ENCODE data around the gene MS4A2.
"Not testable (repeated sequence)": the region's sequence is repeated elsewhere in the genome, so short reads cannot be mapped to it uniquely, and the experiment has no call there.

MS4A2 gene

DNA sequence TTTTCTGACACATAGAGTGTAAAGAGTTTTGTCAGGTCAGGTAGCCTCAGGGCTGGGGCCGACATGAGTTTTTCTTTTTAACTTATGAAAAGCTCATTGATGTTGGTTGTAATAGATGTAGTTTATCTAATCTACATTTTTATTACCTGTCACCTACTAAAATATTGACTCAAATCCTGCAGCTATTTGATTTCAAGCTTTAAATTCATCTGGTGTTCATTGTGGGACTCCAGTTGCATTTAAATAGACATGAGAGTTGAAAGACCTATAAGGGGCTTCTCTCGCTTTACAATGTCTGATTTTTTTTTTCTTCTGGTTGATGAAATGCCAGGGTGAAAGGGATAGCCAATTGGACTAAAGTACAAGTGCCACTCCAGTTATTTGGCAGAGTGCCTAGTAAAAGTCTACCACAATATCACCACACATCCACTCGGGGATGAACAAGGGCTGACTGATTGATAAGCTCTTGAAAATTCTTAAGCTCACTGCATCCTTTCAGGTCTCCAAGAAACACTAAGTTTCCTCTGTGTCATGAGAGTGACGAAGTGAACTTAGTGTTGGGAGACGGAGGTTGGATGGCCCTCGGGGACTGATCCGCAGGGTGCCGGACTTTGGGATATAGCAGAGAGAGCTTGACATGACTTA is 16.1 kb downstream of the MS4A2 start:
- DNase-seq = not testable (repeated sequence)

DNA sequence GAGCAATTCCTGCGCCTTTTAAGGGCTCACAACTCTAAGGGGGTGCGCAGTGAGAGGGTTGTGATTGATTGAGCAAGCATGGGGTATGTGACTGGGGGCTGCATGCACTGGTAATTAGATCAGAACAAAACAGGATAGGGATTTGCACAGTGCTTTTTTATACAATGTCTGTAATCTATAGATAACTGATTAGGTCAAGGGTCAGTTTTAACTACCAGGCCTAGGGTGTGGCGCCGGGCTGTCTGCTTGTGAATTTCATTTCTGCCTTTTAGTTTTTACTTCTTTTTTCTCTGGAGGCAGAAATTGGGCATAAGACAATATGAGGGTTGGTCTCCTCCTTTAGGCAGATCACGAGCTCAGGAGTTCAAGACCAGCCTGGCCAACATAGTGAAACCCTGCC is 20.2 kb downstream of the MS4A2 start:
- DNase-seq = not testable (repeated sequence)

DNA sequence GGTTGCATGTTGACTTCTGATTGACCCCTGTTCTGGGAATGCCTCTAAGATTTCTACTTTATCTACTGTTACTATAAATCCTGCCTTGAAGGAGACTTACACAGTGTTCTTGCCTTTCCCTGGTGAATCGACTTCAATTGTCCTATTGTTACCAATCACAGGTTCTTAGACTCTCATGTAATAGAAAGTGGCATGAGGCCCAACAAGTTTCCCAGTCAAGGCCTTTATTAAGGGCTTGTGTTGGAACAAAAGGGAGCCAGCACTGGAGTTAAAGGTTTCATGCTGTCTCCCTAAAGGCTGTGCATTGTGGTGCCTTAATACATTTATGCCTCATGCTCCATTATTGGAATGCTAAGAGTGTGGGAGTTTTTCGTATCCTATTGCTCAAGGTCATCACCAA is 23.3 kb downstream of the MS4A2 start:
- DNase-seq = no peak

DNA sequence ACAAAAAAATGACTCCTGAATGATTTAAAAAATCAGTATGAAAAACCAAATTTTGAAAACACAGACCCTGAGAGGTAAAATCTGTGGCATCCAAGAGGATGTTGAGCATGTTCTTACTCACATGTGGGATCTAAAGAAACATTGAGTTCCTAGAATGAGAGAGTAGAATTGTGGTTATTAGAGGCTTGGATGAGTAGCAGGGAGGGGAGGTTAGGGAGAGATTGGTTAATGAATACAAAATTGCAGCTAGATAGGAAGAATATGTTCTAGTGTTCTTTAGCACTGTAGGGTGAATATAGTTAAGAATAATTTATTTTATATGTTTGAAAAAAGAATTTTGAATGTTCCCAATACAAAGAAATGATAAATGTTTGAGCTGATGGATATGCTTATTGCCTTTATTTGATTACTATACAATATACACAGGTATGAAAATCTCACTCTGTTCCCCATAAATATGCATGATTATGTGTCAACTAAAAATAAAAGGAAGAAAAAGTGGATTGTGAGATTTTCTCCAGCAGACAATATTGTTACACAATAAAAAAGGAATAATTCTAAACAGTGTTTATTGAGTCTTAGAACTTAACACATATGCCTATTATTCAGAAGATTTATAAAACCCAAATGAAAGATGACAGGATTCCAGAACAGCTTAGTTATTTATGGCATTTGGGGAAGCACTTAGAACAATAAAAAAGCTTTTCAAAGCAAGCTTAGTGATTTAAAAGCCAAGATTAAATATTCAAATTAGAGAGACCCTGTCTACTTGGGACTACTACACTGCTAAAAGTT is 28.7 kb downstream of the MS4A2 start:
- DNase-seq = no peak

DNA sequence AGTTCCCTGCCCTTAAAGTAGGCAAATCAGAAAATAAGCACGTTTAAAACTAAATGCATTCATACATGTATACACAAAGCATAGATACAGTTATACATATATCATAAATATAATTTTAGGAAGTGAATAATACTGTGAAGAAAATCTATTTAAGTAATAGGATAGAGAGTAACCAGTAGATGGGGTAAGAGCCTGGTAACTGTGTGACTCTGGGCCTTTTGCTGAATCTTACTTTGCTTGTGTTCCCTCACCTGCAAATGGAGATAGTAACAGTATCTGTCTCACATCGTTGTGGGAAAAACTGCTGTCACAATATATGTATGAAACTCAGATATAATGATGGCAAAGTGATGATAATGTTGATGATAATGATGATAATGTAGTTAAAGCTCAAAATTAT is 29.9 kb downstream of the MS4A2 start:
- no peak for DNase-seq

DNA sequence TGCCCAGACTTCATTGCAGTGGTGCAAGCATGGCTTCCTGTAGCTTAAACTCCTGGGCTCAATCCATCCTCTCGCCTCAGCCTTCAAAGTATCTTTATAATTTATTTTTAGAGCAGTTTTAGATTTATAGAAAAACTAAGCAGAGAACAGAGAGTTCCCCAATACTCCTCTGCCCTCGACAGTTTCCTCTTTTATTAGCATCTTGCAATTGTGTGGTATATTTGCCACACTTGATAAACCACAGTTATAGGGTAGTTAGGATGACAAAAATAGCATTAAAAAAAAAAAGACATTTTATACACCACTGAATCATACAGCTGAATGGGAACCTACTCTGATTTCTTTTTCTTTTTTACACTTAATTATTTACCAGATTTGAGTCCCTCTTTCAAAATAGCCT is 31.2 kb downstream of the MS4A2 start:
- DNase-seq = no peak

DNA sequence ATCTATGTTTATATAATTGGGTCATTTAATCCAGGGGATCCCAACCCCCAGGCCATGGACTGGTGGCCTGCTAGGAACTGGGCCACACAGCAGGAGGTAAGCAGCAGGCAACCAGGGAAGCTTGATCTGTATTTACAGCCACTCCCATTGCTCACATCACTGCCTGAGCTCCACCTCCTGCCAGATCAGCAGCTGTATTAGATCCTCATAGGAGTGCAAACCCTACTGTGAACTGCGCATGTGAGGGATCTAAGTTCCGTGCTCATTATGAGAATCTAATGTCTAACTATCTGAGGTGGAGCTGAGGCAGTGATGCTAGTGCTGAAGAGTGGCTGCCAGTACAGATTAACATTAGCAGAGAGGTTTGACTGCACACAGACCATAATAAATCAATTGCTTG is 32.8 kb downstream of the MS4A2 start:
- DNase-seq = no peak

DNA sequence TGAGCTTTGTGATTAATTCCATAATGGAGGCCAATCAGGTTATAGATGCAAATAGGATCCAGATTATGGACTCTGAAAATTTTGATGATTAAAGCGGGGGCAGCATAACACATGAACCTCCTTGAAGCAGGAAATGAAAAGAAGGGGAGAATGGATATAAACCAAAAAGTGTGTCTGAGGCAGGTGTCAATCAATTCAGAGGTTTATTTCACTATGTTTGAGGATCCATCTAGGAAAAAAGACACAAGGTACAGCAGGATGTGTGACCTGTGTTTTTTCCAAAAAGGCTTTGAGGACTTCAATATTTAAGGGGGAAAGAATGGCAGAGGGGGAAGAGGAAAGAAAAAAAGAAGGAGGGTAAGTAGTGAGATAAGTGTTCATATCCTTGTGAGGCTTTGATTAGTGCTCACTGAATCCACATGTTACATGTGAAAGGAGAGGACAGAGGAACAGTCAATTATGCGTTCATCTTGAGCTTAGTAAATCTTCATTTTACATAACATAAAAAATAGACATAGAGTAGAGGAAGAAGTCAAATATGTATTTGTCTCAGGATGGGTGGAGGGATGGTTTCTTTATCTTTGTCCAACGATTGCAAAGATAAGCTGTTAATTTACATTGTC is 34.1 kb downstream of the MS4A2 start:
- no peak for DNase-seq

DNA sequence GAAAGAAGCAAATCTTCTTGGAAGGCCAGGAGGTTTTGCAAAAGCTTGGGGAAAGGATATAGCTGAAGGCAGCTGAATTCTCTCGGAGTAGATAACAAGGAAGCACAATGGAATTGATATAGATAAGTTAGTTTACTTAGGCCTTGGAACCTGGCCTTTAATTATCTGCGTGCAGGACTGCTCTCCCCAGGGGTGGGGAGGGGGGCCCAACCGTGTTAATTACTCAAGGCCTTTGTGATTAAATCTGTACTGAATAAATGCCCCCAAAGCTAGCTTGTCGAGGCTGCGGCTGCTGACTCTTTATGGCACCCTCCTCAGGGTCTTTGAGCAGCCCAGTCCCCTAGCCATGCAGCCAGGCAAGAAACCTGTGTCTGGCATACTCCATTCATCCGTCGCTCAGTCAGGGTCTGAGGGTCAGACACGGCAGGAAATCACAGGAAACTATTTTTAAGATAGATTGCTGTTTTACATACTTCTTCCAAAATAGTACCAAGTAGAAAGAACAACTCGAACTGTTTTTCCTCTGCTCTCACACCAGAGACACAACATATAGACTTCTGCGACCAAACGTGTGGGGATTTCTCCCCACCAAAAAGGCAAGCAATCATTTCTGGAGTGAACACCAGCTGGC is 36.5 kb downstream of the MS4A2 start:
- DNase-seq = no peak

DNA sequence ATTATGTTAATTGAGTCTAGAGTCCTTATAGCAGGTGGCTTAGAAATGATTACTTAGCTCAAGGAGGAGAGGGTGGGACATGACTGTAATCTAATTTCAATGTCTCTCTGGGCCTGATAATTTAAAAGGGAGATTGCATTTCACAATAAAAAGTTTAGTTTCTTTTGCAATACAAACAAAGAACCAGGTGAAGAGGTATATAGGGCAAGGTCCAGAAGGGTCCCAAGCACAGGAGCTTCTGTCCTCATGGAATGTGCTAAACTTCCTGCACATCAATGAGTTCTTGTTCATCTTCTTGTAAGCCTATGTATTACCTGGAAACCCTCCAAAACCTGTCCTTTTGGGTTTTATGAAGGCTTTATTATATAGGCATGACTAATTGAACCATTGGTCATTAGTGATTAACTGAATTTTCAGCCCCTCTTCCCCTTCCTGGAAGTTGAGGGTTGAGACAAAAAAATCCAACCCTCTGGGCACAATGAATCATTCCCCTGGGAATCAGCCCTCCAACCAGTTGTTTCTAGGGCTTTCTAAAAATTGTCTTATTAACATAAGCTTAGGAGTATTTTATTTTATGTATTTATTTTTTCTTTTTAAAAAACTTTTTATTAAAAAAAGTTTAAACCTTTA is 37.6 kb downstream of the MS4A2 start:
- DNase-seq = no peak

DNA sequence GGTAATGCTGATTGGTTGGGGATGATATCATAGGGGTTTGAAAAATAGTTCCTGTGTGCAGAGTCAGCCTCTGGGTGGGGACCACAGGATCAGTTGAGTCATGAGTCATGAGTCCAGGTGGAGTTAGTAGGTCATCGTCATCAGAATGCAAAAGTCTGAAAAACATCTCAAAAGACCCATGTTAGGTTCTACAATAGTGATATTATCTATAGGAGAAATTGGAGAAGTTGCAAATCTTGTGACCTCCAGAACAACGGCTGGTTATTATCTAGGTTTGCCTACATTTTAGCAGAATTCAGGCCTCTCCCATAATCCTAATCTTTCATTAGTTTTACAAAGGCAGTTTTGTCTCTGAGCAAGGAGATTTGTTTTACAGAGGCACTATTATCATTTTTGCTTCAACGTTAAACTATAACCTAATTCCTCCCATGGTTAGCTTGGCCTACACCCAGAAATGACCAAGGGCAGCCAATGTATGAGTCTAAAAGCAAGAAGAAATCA is 38.9 kb downstream of the MS4A2 start:
- DNase-seq = no peak

DNA sequence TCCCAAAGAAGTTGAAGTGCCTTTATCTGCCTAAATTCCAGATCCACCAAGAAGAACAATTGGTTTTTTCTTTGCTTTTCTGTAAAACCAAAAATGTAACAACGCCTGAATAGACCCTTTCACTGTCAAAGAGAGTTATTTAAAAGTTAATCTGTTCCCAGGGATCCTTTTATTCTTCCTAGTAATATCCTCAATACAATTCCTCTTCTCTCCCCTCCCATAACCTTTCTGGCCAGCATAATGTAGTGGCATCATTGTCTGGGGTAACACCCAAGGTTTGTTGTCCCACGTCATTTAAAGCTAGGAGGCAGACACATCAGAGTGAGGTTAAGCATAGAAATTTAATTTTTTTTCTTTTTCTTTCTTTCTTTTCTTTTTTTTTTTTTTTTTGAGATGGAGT is 39.9 kb downstream of the MS4A2 start:
- DNase-seq = no peak

DNA sequence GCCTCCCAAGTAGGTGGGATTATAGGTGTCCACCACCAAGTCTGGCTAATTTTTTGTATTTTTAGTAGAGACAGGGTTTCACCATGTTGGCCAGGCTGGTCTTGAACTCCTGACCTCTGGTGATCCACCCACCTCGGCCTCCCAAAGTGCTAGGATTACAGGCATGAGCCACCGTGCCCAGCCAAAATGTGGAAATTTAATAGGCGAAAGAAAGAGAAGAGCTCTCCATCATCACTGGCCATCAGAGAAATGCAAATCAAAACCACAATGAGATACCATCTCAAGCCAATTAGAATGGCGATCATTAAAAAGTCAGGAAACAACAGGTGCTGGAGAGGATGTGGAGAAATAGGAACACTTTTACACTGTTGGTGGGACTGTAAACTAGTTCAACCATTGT is 40.4 kb downstream of the MS4A2 start:
- not testable (repeated sequence) for DNase-seq

DNA sequence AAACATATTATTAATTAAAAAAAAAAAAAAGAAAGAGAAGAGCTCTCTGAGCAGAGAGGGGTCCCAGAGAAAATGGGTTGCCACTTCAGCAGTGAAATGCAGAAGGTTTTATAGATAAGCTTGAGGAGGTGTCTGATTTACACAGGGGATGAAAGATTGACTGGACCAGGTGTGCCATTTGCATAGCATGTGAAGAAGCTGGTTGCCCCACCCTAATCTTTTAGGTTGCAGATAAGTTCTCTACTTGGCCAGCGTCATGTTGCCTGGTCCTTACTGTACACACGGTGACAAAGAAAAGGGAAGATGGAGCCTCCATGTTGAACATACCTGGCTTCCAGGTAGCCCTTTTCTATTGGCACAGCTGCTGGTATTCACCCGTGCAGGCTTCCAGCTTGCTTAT is 41.4 kb downstream of the MS4A2 start:
- DNase-seq = no peak

DNA sequence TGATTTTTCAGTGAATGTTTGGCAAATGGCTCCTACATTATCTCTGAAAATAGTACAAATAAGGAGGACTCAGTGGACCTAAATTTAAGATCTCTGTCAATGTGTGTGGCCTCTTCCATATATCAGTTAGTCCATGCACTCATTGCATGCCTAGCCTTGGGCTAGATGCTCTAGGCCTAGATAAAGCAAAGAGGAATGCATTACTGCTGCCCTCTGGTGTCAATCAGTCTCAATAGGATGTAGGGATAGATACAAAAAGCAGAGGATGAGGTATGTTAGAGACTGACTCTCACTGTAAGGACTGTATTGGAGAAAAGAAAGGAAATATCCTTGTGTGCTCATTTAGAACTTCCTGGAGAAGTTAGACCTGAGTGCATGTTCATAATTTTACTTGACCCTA is 42.0 kb downstream of the MS4A2 start:
- DNase-seq = no peak

DNA sequence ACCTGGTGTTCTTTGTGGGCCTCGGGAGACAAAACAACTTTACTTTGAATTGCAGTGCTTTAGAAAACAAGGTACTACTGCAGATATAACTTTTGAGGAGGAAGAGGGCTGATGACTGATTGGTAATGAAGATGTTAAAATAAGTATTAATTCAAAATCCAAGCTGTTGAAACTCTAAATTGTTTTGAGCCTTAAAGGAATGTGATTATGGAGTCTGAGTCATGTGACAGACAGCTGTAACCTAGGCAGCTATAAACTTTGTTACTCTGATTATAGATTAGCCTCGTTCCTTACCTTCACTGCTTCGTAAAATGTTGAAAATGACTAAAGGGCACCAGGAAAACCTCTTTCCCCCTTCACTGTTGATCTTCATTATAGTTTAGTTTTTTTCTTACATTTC is 43.4 kb downstream of the MS4A2 start:
- DNase-seq = no peak

DNA sequence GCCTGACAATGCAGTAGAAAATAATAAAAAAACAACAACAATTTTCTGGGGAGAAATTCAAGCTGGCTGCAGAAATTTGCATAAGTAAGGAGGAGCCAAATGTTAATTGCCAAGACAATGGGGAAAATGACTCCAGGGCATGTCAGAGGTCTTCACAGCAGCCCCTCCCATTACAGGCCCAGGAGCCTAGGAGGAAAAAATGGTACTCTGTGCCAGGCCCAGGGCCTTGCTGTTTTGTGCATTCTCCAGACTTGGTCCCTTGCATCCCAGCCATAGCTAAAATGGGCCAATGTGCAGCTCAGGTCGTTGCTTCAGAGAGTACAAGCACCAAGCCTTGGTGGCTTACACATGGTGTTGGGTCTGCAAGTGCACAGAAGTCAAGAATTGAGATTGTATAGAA is 45.5 kb downstream of the MS4A2 start:
- no peak for DNase-seq

DNA sequence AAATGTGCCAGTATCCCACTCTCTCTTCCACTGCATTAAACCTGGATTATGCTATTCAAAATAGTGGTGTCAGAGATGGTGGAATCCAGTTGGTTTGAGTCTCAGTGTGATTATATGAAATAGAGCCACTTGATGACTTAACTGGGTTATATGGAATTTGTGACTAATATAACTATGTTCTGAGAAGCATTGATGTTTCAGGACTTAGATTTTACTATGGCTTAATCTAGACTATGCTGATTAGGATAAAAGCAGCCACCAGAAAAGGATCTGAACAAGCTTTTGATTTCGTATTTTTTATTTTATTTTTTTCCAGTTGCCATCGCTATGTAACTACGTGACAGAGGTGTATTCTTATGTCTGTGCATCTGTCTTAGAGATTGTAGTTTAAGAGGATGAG is 55.3 kb downstream of the MS4A2 start:
- no peak for DNase-seq

DNA sequence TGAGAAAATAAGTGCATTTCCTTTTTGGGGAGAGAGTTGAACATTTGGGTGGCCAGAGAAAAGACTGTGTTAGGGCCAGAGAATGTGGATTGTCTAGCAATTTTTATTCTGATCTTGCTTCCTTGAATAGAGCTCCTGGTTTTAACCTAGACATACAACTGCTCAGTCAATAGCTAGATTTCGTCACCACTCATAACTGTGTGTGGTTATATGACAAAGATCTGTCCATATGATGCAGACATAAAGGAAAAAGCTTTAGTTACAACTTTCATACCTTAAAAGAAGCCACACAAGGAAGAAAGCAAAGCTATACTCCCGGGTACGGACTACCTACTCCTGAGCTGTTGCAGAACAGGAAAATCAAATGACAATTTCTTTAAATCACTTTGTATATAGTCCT is 57.2 kb downstream of the MS4A2 start:
- no peak for DNase-seq
